Measurements from ENCODE around the gene MYH16. TPM values are rescaled to one million over a fixed set of nuclear protein-coding genes. Genes with fewer than 3 reads are reported as not detected.

The MYH16 gene
- total and polyA plus RNA-seq, 2 experiments from 2014 or later, result not detected

DNA sequence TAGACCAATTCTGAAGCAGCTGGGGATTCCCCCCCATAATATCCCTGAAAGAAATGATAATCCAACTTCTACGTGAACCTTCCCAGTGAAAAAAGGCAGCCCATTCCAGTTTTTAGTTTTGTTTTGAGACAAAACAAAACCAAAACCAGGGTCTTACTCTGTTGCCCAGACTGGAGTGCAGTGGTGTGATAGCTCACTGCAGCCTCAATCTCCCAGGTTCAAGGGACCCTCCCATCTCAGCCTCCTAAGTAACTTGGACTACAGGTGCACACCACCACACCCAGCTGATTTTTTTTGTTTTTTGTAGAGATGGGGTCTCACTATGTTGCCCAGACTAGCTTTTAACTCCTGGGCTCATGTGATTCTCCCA is 40.5 kb downstream of the MYH16 start (continued):
- TF ChIP-seq, protein P1, sequence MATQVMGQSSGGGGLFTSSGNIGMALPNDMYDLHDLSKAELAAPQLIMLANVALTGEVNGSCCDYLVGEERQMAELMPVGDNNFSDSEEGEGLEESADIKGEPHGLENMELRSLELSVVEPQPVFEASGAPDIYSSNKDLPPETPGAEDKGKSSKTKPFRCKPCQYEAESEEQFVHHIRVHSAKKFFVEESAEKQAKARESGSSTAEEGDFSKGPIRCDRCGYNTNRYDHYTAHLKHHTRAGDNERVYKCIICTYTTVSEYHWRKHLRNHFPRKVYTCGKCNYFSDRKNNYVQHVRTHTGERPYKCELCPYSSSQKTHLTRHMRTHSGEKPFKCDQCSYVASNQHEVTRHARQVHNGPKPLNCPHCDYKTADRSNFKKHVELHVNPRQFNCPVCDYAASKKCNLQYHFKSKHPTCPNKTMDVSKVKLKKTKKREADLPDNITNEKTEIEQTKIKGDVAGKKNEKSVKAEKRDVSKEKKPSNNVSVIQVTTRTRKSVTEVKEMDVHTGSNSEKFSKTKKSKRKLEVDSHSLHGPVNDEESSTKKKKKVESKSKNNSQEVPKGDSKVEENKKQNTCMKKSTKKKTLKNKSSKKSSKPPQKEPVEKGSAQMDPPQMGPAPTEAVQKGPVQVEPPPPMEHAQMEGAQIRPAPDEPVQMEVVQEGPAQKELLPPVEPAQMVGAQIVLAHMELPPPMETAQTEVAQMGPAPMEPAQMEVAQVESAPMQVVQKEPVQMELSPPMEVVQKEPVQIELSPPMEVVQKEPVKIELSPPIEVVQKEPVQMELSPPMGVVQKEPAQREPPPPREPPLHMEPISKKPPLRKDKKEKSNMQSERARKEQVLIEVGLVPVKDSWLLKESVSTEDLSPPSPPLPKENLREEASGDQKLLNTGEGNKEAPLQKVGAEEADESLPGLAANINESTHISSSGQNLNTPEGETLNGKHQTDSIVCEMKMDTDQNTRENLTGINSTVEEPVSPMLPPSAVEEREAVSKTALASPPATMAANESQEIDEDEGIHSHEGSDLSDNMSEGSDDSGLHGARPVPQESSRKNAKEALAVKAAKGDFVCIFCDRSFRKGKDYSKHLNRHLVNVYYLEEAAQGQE (IDR thresholded peaks at IDR 0.05; ENCODE audit: unreplicated experiment), result no peak
- TF ChIP-seq, protein P2, sequence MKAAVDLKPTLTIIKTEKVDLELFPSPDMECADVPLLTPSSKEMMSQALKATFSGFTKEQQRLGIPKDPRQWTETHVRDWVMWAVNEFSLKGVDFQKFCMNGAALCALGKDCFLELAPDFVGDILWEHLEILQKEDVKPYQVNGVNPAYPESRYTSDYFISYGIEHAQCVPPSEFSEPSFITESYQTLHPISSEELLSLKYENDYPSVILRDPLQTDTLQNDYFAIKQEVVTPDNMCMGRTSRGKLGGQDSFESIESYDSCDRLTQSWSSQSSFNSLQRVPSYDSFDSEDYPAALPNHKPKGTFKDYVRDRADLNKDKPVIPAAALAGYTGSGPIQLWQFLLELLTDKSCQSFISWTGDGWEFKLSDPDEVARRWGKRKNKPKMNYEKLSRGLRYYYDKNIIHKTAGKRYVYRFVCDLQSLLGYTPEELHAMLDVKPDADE (IDR thresholded peaks at IDR 0.05), result no peak
- TF ChIP-seq POLR2AphosphoS5 (IDR thresholded peaks at IDR 0.05; ENCODE audit: low read depth), result no peak

DNA sequence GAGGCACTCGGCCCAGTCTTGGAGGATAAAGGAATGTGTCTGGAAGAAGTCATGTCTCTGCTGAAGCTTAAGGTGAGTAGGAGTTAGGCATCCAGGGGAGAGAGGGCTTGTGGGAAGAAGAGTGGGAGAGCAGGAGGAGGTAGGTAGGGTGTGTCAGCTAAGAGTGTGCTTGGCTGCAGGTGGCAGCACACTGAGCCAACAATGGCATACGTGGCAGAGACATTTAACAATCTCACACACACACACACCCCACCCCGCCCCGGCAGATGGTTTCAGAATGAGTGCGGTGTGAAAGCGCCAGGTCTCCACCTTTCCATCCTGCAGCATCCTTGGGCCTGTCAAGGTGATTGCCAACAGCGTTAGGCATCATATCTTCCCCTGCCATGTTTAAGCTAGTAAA is 41.9 kb downstream of the MYH16 start:
- no peak for DNase-seq (ENCODE audit: low spot score)
- H3K27ac ChIP-seq (ENCODE audit: low read depth), result no peak overlapping the region
- peaks cover 4% of the 10 kb centered on the region for H3K27me3 Mint-ChIP-seq (ENCODE audit: insufficient read depth, low read depth, poor library complexity)
- no peak overlapping the region for H3K4me2 ChIP-seq
- H3F3A ChIP-seq (replicated peaks; ENCODE audit: low read depth), result no peaks in the 10 kb centered on the region
- peaks cover 4% of the 10 kb centered on the region for H3K36me3 Mint-ChIP-seq (ENCODE audit: low read depth)
- no peaks in the 10 kb centered on the region for H3K9me2 ChIP-seq (ENCODE audit: insufficient read depth)
- TF ChIP-seq, protein P3, sequence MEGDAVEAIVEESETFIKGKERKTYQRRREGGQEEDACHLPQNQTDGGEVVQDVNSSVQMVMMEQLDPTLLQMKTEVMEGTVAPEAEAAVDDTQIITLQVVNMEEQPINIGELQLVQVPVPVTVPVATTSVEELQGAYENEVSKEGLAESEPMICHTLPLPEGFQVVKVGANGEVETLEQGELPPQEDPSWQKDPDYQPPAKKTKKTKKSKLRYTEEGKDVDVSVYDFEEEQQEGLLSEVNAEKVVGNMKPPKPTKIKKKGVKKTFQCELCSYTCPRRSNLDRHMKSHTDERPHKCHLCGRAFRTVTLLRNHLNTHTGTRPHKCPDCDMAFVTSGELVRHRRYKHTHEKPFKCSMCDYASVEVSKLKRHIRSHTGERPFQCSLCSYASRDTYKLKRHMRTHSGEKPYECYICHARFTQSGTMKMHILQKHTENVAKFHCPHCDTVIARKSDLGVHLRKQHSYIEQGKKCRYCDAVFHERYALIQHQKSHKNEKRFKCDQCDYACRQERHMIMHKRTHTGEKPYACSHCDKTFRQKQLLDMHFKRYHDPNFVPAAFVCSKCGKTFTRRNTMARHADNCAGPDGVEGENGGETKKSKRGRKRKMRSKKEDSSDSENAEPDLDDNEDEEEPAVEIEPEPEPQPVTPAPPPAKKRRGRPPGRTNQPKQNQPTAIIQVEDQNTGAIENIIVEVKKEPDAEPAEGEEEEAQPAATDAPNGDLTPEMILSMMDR (conservative IDR thresholded peaks at IDR 0.05; ENCODE audit: low read depth in 2 of 2), result 0 out of 4 replicates have a peak, but pooled peaks of 1 of the 2 experiments have one; percentile 6
- TF ChIP-seq, protein P1 (IDR thresholded peaks at IDR 0.05; ENCODE audit: unreplicated experiment), result no peak
- no peaks in the 10 kb centered on the region for H3K4me1 ChIP-seq (ENCODE audit: insufficient read depth)
- no peak overlapping the region for H2AFZ ChIP-seq
- no peaks in the 10 kb centered on the region for H3K79me2 ChIP-seq (replicated peaks; ENCODE audit: insufficient read depth)
- H3K9me3 Mint-ChIP-seq, result peaks cover 4% of the 10 kb centered on the region; the same call in 2 of the 3 replicates
- no peak overlapping the region for H3K4me3 ChIP-seq
- H4K20me1 ChIP-seq (replicated peaks; ENCODE audit: insufficient read depth), result no peaks in the 10 kb centered on the region
- ATAC-seq, result peak; percentile 34; the same call in 2 of the 3 replicates
- no peak overlapping the region for H3K4me3 Mint-ChIP-seq
- H3K27me3 ChIP-seq (ENCODE audit: insufficient read depth), result no peaks in the 10 kb centered on the region
- H3K4me1 Mint-ChIP-seq, result no peaks in the 10 kb centered on the region
- H3K36me3 ChIP-seq (ENCODE audit: insufficient read depth), result no peaks in the 10 kb centered on the region
- no peak overlapping the region for H3K27ac Mint-ChIP-seq
